H1 (cell line): ENCODE data around the gene CABP4. TPM values are rescaled to one million over a fixed set of nuclear protein-coding genes. Genes with fewer than 3 reads are reported as not detected.
"Not testable (repeated sequence)": the region's sequence is repeated elsewhere in the genome, so short reads cannot be mapped to it uniquely, and the experiment has no call there.

Experiments used
- CTCF ChIA-PET: fragments of 300-600 bp; sonication (Branson Sonifier 250); formaldehyde crosslinking; loops from one replicate; lab custom pipeline; 2021; ENCODE audit not compliant: partially characterized antibody; lab: Charles Lee
- POLR2A ChIA-PET: fragments of 300-600 bp; sonication (Branson Sonifier 250); formaldehyde crosslinking; loops from one replicate; lab custom pipeline; 2021; ENCODE audit warnings: inconsistent platforms; ENCODE audit not compliant: partially characterized antibody; lab: Charles Lee
- DNase-seq, 2 experiments: peaks; one replicate each; pipeline versions ENCODE4 v3.0.0 to v3.0.0-alpha.2; 2010 to 2022; ENCODE audit warnings: low spot score in 2 of 2, low read depth in 1 of 2, mixed read lengths in 1 of 2
- FAIRE-seq: peaks from 2 replicates; lab custom pipeline; 2011; peaks lifted over from hg19 to GRCh38; lab: Jason Lieb, UNC
- H2AFZ ChIP-seq: 2 replicates; pipeline ENCODE4 v1.8.1; 2012; ENCODE audit warnings: low read length, inconsistent platforms
- H2AK5ac ChIP-seq: 2 replicates; pipeline ENCODE4 v1.6.1; 2013; ENCODE audit warnings: low read depth, low read length
- H2BK120ac ChIP-seq: replicated peaks from 2 replicates; pipeline ENCODE3; 2013; ENCODE audit warnings: low read depth, low read length, inconsistent platforms
- H2BK12ac ChIP-seq: 2 replicates; pipeline ENCODE4 v1.6.1; 2013; ENCODE audit warnings: low read depth, low read length
- H2BK15ac ChIP-seq: 2 replicates; pipeline ENCODE4 v1.6.1; 2013; ENCODE audit warnings: low read length
- H2BK20ac ChIP-seq: 2 replicates; pipeline ENCODE4 v1.6.1; 2013; ENCODE audit warnings: low read length
- H2BK5ac ChIP-seq: 2 replicates; pipeline ENCODE4 v1.6.1; 2013; ENCODE audit warnings: low read depth, low read length
- H3K14ac ChIP-seq: 2 replicates; pipeline ENCODE4 v1.6.1; 2013; ENCODE audit warnings: inconsistent platforms; ENCODE audit not compliant: insufficient read length
- H3K18ac ChIP-seq: 2 replicates; pipeline ENCODE4 v1.6.1; 2013; ENCODE audit warnings: low read length; ENCODE audit errors: extremely low read depth
- H3K23ac ChIP-seq: 2 replicates; pipeline ENCODE4 v1.6.1; 2013; ENCODE audit warnings: inconsistent platforms; ENCODE audit not compliant: insufficient read length
- H3K23me2 ChIP-seq: 2 replicates; pipeline ENCODE4 v1.6.1; 2013; ENCODE audit warnings: low read depth, low read length
- H3K27ac ChIP-seq: 2 replicates; pipeline ENCODE4 v1.6.1; 2011; ENCODE audit warnings: low read depth, low read length, inconsistent platforms
- H3K27me3 ChIP-seq, 4 experiments: replicated peaks in 1 of 4; 1 replicate in 1 of 4; 2 replicates in 3 of 4; pipeline versions ENCODE4 v1.6.1 to v1.8.1; 2011 to 2013; ENCODE audit warnings: low read length in 3 of 4, mild to moderate bottlenecking in 3 of 4, inconsistent platforms in 2 of 4, mixed read lengths in 2 of 4, moderate library complexity in 1 of 4; ENCODE audit not compliant: control insufficient read depth in 3 of 4, insufficient read depth in 3 of 4; ENCODE audit errors: extremely low read depth in 1 of 4
- H3K36me3 ChIP-seq, 4 experiments: 2 replicates each; pipeline versions ENCODE4 v1.6.1 to v1.8.1; 2011 to 2013; ENCODE audit warnings: mild to moderate bottlenecking in 4 of 4, low read length in 3 of 4, moderate library complexity in 2 of 4, control low read depth in 1 of 4, inconsistent platforms in 1 of 4; ENCODE audit not compliant: insufficient read depth in 4 of 4, control insufficient read depth in 2 of 4
- H3K4ac ChIP-seq: replicated peaks from 2 replicates; pipeline ENCODE3; 2013; ENCODE audit warnings: low read length, low read depth, mixed read lengths, inconsistent platforms; ENCODE audit not compliant: insufficient read length
- H3K4me1 ChIP-seq, 4 experiments: replicated peaks in 1 of 4; 1 replicate in 1 of 4; 2 replicates in 3 of 4; pipeline versions ENCODE4 v1.6.1 to v1.8.1; 2011 to 2013; ENCODE audit warnings: low read length in 3 of 4, inconsistent platforms in 2 of 4, mixed read lengths in 1 of 4; ENCODE audit not compliant: insufficient read depth in 4 of 4, control insufficient read depth in 3 of 4
- H3K4me2 ChIP-seq, 2 experiments: 2 replicates each; pipeline versions ENCODE4 v1.6.1 to v1.8.1; 2011 to 2013; ENCODE audit warnings: low read depth in 2 of 2, low read length in 2 of 2, control low read depth in 1 of 2, inconsistent platforms in 1 of 2, mild to moderate bottlenecking in 1 of 2; ENCODE audit not compliant: insufficient read depth in 1 of 2
- H3K4me3 ChIP-seq, 4 experiments: fragments of 200-600, 300-600 bp in 1 of 4; sonication (generic), shearing (Covaris generic), sonication (Bioruptor Twin) in 1 of 4; 2 replicates each; pipeline versions ENCODE4 v1.5.1 to v1.8.1; 2011 to 2016; ENCODE audit warnings: low read length in 4 of 4, low read depth in 3 of 4, control low read depth in 2 of 4, inconsistent platforms in 2 of 4, mild to moderate bottlenecking in 2 of 4, mixed read lengths in 1 of 4, moderate library complexity in 1 of 4; ENCODE audit not compliant: insufficient read depth in 2 of 4; ENCODE audit errors: extremely low read depth in 1 of 4
- H3K56ac ChIP-seq: replicated peaks from 2 replicates; pipeline ENCODE3; 2013; ENCODE audit warnings: low read depth, mild to moderate bottlenecking, mixed read lengths, low read length, inconsistent platforms; ENCODE audit not compliant: insufficient read length
- H3K79me1 ChIP-seq: 2 replicates; pipeline ENCODE4 v1.6.1; 2013; ENCODE audit warnings: low read depth, low read length, control low read depth
- H3K79me2 ChIP-seq, 2 experiments: 2 replicates each; pipeline versions ENCODE4 v1.6.1 to v1.8.1; 2012 to 2013; ENCODE audit warnings: low read length in 2 of 2, mild to moderate bottlenecking in 2 of 2, inconsistent platforms in 1 of 2; ENCODE audit not compliant: insufficient read depth in 2 of 2, control insufficient read depth in 1 of 2
- H3K9ac ChIP-seq, 4 experiments: replicated peaks in 1 of 4; 1 replicate in 1 of 4; 2 replicates in 3 of 4; pipeline versions ENCODE4 v1.6.1 to v1.8.1; 2011 to 2013; ENCODE audit warnings: low read depth in 3 of 4, low read length in 3 of 4, control low read depth in 2 of 4, mild to moderate bottlenecking in 2 of 4, moderate library complexity in 2 of 4, inconsistent platforms in 1 of 4; ENCODE audit errors: extremely low read depth in 1 of 4
- H3K9me3 ChIP-seq, 2 experiments: 2 replicates each; pipeline versions ENCODE4 v1.6.1 to v1.8.1; 2012 to 2013; ENCODE audit warnings: mild to moderate bottlenecking in 2 of 2, moderate library complexity in 2 of 2, control low read depth in 1 of 2, inconsistent platforms in 1 of 2, low read depth in 1 of 2, low read length in 1 of 2, mixed read lengths in 1 of 2; ENCODE audit not compliant: insufficient read depth in 2 of 2
- H4K20me1 ChIP-seq, 2 experiments: replicated peaks in 1 of 2; 2 replicates each; pipeline versions ENCODE3 to v1.8.1; 2011 to 2013; ENCODE audit warnings: inconsistent platforms in 2 of 2, low read length in 2 of 2, mild to moderate bottlenecking in 1 of 2; ENCODE audit not compliant: insufficient read depth in 2 of 2, control insufficient read depth in 1 of 2
- H4K5ac ChIP-seq: 2 replicates; pipeline ENCODE4 v1.6.1; 2013; ENCODE audit warnings: low read length, low read depth, mixed read lengths, inconsistent platforms; ENCODE audit not compliant: insufficient read length
- H4K8ac ChIP-seq: 2 replicates; pipeline ENCODE4 v1.8.0; 2013; ENCODE audit warnings: mild to moderate bottlenecking, moderate library complexity, low read length, inconsistent platforms; ENCODE audit not compliant: insufficient read depth; ENCODE audit errors: extremely low read depth
- H4K91ac ChIP-seq: replicated peaks from 2 replicates; pipeline ENCODE3; 2013; ENCODE audit warnings: low read length, mixed read lengths, inconsistent platforms; ENCODE audit not compliant: insufficient read length
- WGBS, 2 experiments: shearing (Covaris generic) in 1 of 2; methylation state at CpG; one replicate each; pipeline versions ENCODE4 v1.1.6 to v1.1.7; 2013 to 2015; ENCODE audit warnings: low lambda C conversion rate in 2 of 2, mixed read lengths in 2 of 2, inconsistent platforms in 1 of 2, low coverage in 1 of 2, missing lambda C conversion rate in 1 of 2; ENCODE audit not compliant: insufficient replicate concordance in 2 of 2, insufficient coverage in 1 of 2, insufficient read length in 1 of 2; ENCODE audit errors: extremely low coverage in 1 of 2, missing lambda C conversion rate in 1 of 2; 5-methylcytosine and 5-hydroxymethylcytosine counted together
- polyA plus RNA-seq, 7 experiments: library from polyadenylated mRNA; depleted of rRNA in 3 of 7; stranded (reverse) in 5 of 7; unstranded in 2 of 7; fragments of >200 nt in 5 of 7; fragments of 200-250 nt in 2 of 7; gene quantifications; 1 replicate in 5 of 7; 2 replicates in 1 of 7; 4 replicates in 1 of 7; pipeline versions ENCODE4 v1.2.1 to v1.2.3, GENCODE V29; 2011 to 2013; ENCODE audit warnings: missing spikeins in 2 of 7, mixed read lengths in 2 of 7
- total RNA-seq: library from RNA; stranded (reverse); fragmentation: NEBNext Ultra II Directional; extraction: Animal tissue kit (Norgen Biotek cat#: 25700); gene quantifications from 2 replicates; pipeline ENCODE4 v1.2.1, GENCODE V29; 2021

CABP4 gene
- total and polyA plus RNA-seq, 2 of the 8 experiments (the other 6 are each of a cell fraction or from before 2014, with no cell fraction given): not detected

DNA sequence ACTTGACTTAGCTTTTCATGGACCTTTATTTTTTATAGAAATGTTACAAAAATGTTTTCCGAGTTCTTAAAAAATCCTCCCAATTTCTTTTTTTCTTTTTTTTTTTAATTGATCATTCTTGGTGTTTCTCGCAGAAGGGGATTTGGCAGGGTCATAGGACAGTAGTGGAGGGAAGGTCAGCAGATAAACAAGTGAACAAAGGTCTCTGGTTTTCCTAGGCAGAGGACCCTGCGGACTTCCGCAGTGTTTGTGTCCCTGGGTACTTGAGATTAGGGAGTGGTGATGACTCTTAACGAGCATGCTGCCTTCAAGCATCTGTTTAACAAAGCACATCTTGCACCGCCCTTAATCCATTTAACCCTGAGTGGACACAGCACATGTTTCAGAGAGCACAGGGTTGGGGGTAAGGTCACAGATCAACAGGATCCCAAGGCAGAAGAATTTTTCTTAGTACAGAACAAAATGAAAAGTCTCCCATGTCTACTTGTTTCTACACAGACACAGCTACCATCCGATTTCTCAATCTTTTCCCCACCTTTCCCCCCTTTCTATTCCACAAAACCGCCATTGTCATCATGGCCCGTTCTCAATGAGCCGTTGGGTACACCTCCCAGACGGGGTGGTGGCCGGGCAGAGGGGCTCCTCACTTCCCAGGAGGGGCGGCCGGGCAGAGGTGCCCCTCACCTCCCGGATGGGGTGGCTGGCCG is 22.3 kb downstream of the CABP4 start:
- H4K5ac ChIP-seq, H3K36me3 ChIP-seq, H3K14ac ChIP-seq, H3K23ac ChIP-seq, H2BK120ac ChIP-seq, H3K4me2 ChIP-seq, H3K23me2 ChIP-seq, H2AK5ac ChIP-seq, H3K27ac ChIP-seq, FAIRE-seq, H3K4me3 ChIP-seq, H2BK12ac ChIP-seq, H3K9ac ChIP-seq, H2BK20ac ChIP-seq, H3K79me1 ChIP-seq, H3K18ac ChIP-seq, H4K20me1 ChIP-seq, H3K27me3 ChIP-seq, H2BK5ac ChIP-seq, H3K9me3 ChIP-seq, H4K8ac ChIP-seq, H2BK15ac ChIP-seq, H4K91ac ChIP-seq, H2AFZ ChIP-seq, H3K4ac ChIP-seq, POLR2A ChIA-PET, DNase-seq, H3K56ac ChIP-seq, H3K79me2 ChIP-seq, H3K4me1 ChIP-seq: not testable (repeated sequence)
- 85% methylated on average over 12 of the region's 16 CpGs; no CpG with 5 or more reads in 1 of the 2 experiments for whole genome bisulfite sequencing, 2 experiments
- CTCF ChIA-PET: interaction anchor here (0.7 to 2.1 kb wide), 4 partner anchors 34 to 126 kb away, joined by 3 to 6 read pairs (median 5); no protein-coding TSS in a partner anchor
